ENCODE data around the gene PRKCH.

DNA sequence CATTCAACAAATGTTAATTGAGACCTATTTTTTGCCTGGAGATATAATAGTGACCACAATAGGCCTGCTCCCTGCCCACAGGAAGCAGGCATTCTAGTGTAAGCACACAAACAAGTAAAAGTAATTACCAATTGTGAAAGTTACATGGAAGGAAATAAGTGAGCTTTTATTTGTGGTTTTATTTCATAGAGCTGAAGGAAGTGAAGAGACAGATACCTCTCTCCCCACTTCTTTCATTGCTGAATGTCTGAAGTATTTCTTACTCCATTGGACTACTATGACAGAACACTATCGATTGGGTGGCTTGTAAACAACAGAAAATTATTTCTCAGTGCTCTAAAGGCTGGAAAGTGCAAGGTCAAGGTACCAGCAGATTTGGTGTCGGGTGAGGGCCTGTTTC, 183.5 kb downstream of the PRKCH start:
- TF ChIP-seq POLR2A (IDR thresholded peaks at IDR 0.05; ENCODE audit: low read length), result no peak
- no peak for TF ChIP-seq GATA1 (IDR thresholded peaks at IDR 0.05; ENCODE audit: low read depth, low read length)
